ENCODE measurements around the gene FAM114A2. TPM values are rescaled to one million over a fixed set of nuclear protein-coding genes. Genes with fewer than 3 reads are reported as not detected.

FAM114A2 gene
- total RNA-seq, 1 experiment from 2014 or later = 12.8 TPM

DNA sequence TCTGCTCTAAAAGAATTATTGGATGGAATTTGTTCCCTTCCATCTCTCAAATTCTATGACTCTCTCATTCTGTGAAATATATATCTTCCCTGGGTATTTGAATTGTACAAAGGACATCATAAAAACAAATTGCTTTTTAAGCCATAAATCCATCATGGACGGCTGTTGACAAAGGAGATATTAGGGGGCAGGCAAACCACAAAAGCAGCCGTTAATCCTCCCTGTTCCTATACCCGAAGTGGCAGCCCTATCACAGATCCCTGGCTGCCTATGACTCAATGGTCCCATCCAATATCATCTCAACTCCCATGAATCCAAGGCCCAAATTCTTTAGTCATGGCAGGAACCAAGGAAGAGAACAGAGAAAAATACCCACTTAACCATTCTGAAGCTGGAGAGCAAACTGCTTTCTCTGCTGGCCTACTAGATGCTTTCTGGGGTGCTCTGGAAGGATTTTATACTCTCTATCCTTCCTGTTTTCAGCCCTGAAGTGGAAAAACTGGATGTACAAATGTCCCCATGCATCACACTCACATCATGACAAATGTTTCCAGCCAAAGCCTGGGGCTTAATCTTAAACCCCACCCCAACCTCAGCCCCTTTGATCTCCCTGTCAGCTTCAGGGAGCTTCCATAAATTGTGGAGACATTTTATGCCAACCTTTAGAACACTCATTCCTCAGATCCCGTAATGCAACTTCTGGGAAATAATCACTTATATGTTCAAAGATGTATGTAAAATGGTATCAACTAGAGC, 59.5 kb downstream of the FAM114A2 start:
- Histone ChIP-seq H3K56ac (ENCODE audit: insufficient read length, low read depth, low read length) (no peak overlapping the region), H4K8ac (replicated peaks; ENCODE audit: insufficient read length, low read depth, low read length) (no peak overlapping the region), H3K9me3 (ENCODE audit: control insufficient read depth, low read depth, low read length) (no peaks in the 10 kb centered on the region)

More for the DNA sequence above, 59.5 kb downstream of the FAM114A2 start:
- H2BK20ac ChIP-seq (ENCODE audit: low read depth, low read length, poor library complexity, severe bottlenecking) = no peak overlapping the region
- H4K91ac ChIP-seq (ENCODE audit: insufficient read length, low read depth, low read length) = no peak overlapping the region
- no peaks in the 10 kb centered on the region for H3K9me3 Mint-ChIP-seq
- H2BK120ac ChIP-seq (ENCODE audit: low read depth, low read length, poor library complexity, severe bottlenecking) = no peak overlapping the region
- H3K79me1 ChIP-seq (ENCODE audit: insufficient read depth, low read depth, low read length, poor library complexity, severe bottlenecking) = no peaks in the 10 kb centered on the region
- no peak overlapping the region for H3K4me2 ChIP-seq (ENCODE audit: insufficient read depth, insufficient read length, low read length)
- H3K14ac ChIP-seq (ENCODE audit: insufficient read depth, low read length) = no peak overlapping the region
- no peak overlapping the region for H2BK15ac ChIP-seq (ENCODE audit: low read depth, low read length)
- H3K27ac Mint-ChIP-seq = no peak overlapping the region
- no peaks in the 10 kb centered on the region for H3K79me2 ChIP-seq (ENCODE audit: insufficient read depth, low read length)
- DNase-seq = no peak
- H4K5ac ChIP-seq (ENCODE audit: insufficient read length, low read depth, low read length) = no peak overlapping the region
- TF ChIP-seq, protein P1, sequence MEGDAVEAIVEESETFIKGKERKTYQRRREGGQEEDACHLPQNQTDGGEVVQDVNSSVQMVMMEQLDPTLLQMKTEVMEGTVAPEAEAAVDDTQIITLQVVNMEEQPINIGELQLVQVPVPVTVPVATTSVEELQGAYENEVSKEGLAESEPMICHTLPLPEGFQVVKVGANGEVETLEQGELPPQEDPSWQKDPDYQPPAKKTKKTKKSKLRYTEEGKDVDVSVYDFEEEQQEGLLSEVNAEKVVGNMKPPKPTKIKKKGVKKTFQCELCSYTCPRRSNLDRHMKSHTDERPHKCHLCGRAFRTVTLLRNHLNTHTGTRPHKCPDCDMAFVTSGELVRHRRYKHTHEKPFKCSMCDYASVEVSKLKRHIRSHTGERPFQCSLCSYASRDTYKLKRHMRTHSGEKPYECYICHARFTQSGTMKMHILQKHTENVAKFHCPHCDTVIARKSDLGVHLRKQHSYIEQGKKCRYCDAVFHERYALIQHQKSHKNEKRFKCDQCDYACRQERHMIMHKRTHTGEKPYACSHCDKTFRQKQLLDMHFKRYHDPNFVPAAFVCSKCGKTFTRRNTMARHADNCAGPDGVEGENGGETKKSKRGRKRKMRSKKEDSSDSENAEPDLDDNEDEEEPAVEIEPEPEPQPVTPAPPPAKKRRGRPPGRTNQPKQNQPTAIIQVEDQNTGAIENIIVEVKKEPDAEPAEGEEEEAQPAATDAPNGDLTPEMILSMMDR (conservative IDR thresholded peaks at IDR 0.05) = no peak
- H3K27me3 Mint-ChIP-seq (ENCODE audit: low read depth) = peaks cover 16% of the 10 kb centered on the region
- H3K9ac ChIP-seq (ENCODE audit: extremely low read depth, insufficient read length, low read length) = no peak overlapping the region
- no CpG with 5 or more reads among the region's 4 CpGs for WGBS (ENCODE audit: extremely low coverage, insufficient read length, low lambda C conversion rate)
- H3K23ac ChIP-seq (ENCODE audit: insufficient read length, low read depth, low read length) = no peak overlapping the region
- no peaks in the 10 kb centered on the region for H3K4me1 Mint-ChIP-seq
- no peak overlapping the region for H3K18ac ChIP-seq (ENCODE audit: insufficient read length, low read depth, low read length)
- H2AFZ ChIP-seq (ENCODE audit: low read length) = no peak overlapping the region
- no peak overlapping the region for H2BK12ac ChIP-seq (ENCODE audit: insufficient read length, low read depth, low read length)
- no peaks in the 10 kb centered on the region for H4K20me1 ChIP-seq (ENCODE audit: control insufficient read depth, insufficient read depth, insufficient read length)
- no peaks in the 10 kb centered on the region for H3K4me1 ChIP-seq (ENCODE audit: insufficient read depth, low read length)
- H3K23me2 ChIP-seq (ENCODE audit: insufficient read length, low read depth, low read length, poor library complexity, severe bottlenecking) = no peaks in the 10 kb centered on the region
- H3K27me3 ChIP-seq (ENCODE audit: insufficient read depth, low read length) = no peaks in the 10 kb centered on the region
- H3K27ac ChIP-seq (ENCODE audit: insufficient read length, low read depth, low read length) = no peak overlapping the region
- H3K4ac ChIP-seq (ENCODE audit: low read depth, low read length) = no peak overlapping the region
- H2BK5ac ChIP-seq (ENCODE audit: insufficient read length, low read length) = no peak overlapping the region
- H3K36me3 Mint-ChIP-seq (ENCODE audit: insufficient read depth in 1 of 3, low read depth in 3 of 3) = no peaks in the 10 kb centered on the region
- no peak overlapping the region for H2AK5ac ChIP-seq (ENCODE audit: insufficient read length, low read length)
- H3T11ph ChIP-seq (ENCODE audit: low read length) = no peak overlapping the region
- no peak overlapping the region for H3K4me3 Mint-ChIP-seq

All from H9 (cell line).